HEK293 (cell line): ENCODE measurements around the gene SPATA1.

Experiments
- CTCF ChIA-PET: fragments of 350-600 bp; formaldehyde crosslinking; extraction: SDS; loops from one replicate; lab custom pipeline; 2021; ENCODE audit warnings: antibody characterized with exemption; lab: Yijun Ruan, JAX
- POLR2A ChIA-PET: fragments of 300-600 bp; formaldehyde crosslinking; extraction: SDS; loops from one replicate; lab custom pipeline; 2020; ENCODE audit warnings: antibody characterized with exemption, inconsistent platforms; lab: Yijun Ruan, JAX
- H3K27ac ChIP-seq: fragments of 200-500 bp; sonication (Bioruptor generic); 2 replicates; pipeline ENCODE4 v1.5.1; 2014; ENCODE audit warnings: low read depth, low read length, control low read depth, inconsistent platforms; ENCODE audit errors: extremely low read depth
- H3K36me3 ChIP-seq, 2 experiments: fragments of 200-500 bp in 1 of 2; sonication (Bioruptor generic) in 1 of 2; 1 replicate in 1 of 2; 2 replicates in 1 of 2; pipeline ENCODE4 v1.5.1; 2014 to 2017; ENCODE audit warnings: inconsistent platforms in 2 of 2, low read length in 2 of 2; ENCODE audit not compliant: control insufficient read depth in 2 of 2, insufficient read depth in 1 of 2
- H3K4me1 ChIP-seq: fragments of 200-500 bp; sonication (Bioruptor generic); 2 replicates; pipeline ENCODE4 v1.5.1; 2014; ENCODE audit warnings: mild to moderate bottlenecking, low read length, inconsistent platforms; ENCODE audit not compliant: control insufficient read depth, insufficient read depth
- H3K4me3 ChIP-seq: 2 replicates; pipeline ENCODE4 v1.5.1; 2011; ENCODE audit warnings: low read depth, mild to moderate bottlenecking, control low read depth, low read length, moderate library complexity
- H3K9me3 ChIP-seq: fragments of 200-500 bp; sonication (Bioruptor generic); 2 replicates; pipeline ENCODE4 v1.5.1; 2014; ENCODE audit warnings: low read depth, low read length, inconsistent platforms; ENCODE audit not compliant: control insufficient read depth, insufficient read depth
- ELK4 ChIP-seq: IDR thresholded peaks from 2 replicates; pipeline ENCODE4 v1.6.1; 2011; ENCODE audit warnings: mild to moderate bottlenecking, low read depth, low read length, borderline replicate concordance
- FEZF1 ChIP-seq: fragments of 450-650 bp; formaldehyde crosslinking; IDR thresholded peaks from 2 replicates; pipeline ENCODE4 v1.5.1; 2016; ENCODE audit warnings: missing biosample characterization, missing genetic modification characterization
- REST ChIP-seq: fragments of 450-650 bp; formaldehyde crosslinking; IDR thresholded peaks from 2 replicates; pipeline ENCODE4 v1.5.1; 2016; ENCODE audit warnings: missing biosample characterization, missing genetic modification characterization
- SCRT2 ChIP-seq: fragments of 450-650 bp; formaldehyde crosslinking; IDR thresholded peaks from 2 replicates; pipeline ENCODE4 v1.5.1; 2016; ENCODE audit warnings: missing biosample characterization, missing genetic modification characterization
- ZBTB1 ChIP-seq: fragments of 450-650 bp; formaldehyde crosslinking; IDR thresholded peaks from 2 replicates; pipeline ENCODE4 v1.5.1; 2016; ENCODE audit warnings: missing biosample characterization, missing genetic modification characterization
- ZBTB8A ChIP-seq: fragments of 450-650 bp; formaldehyde crosslinking; IDR thresholded peaks from 2 replicates; pipeline ENCODE4 v1.5.1; 2016; ENCODE audit warnings: missing biosample characterization, missing genetic modification characterization
- ZFP3 ChIP-seq: fragments of 450-650 bp; formaldehyde crosslinking; IDR thresholded peaks from 2 replicates; pipeline ENCODE4 v1.5.1; 2016; ENCODE audit warnings: low read depth, missing biosample characterization, missing genetic modification characterization
- ZNF148 ChIP-seq: fragments of 450-650 bp; formaldehyde crosslinking; IDR thresholded peaks from 2 replicates; pipeline ENCODE4 v1.5.0; 2017; ENCODE audit warnings: missing biosample characterization, missing genetic modification characterization, borderline replicate concordance
- ZNF184 ChIP-seq: fragments of 450-650 bp; IDR thresholded peaks from 2 replicates; pipeline ENCODE4 v1.5.1; 2018; ENCODE audit warnings: missing biosample characterization, mild to moderate bottlenecking, missing genetic modification characterization
- ZNF274 ChIP-seq, 2 experiments: fragments of 200-500 bp in 1 of 2; fragments of 450-650 bp in 1 of 2; sonication (Bioruptor generic) in 1 of 2; formaldehyde crosslinking in 1 of 2; IDR thresholded peaks; 2 replicates each; pipeline versions ENCODE4 v1.5.1 to v1.6.1; 2014 to 2016; ENCODE audit warnings: borderline replicate concordance in 1 of 2, inconsistent platforms in 1 of 2, low read length in 1 of 2, missing biosample characterization in 1 of 2, missing genetic modification characterization in 1 of 2
- ZNF302 ChIP-seq: fragments of 450-650 bp; formaldehyde crosslinking; IDR thresholded peaks from 2 replicates; pipeline ENCODE4 v1.5.1; 2016; ENCODE audit warnings: missing biosample characterization, missing genetic modification characterization, low read depth
- ZNF341 ChIP-seq: fragments of 450-650 bp; formaldehyde crosslinking; IDR thresholded peaks from 2 replicates; pipeline ENCODE4; 2016; ENCODE audit warnings: low read depth, missing biosample characterization, missing genetic modification characterization
- ZNF37A ChIP-seq: fragments of 450-650 bp; IDR thresholded peaks from 2 replicates; pipeline ENCODE4 v1.5.1; 2018; ENCODE audit warnings: missing biosample characterization, missing genetic modification characterization
- ZNF433 ChIP-seq: fragments of 450-650 bp; formaldehyde crosslinking; IDR thresholded peaks from 2 replicates; pipeline ENCODE4 v1.5.1; 2016; ENCODE audit warnings: missing biosample characterization, missing genetic modification characterization, low read depth
- ZNF473 ChIP-seq: fragments of 450-650 bp; formaldehyde crosslinking; IDR thresholded peaks from 2 replicates; pipeline ENCODE4 v1.5.1; 2017; ENCODE audit warnings: missing biosample characterization, missing genetic modification characterization
- ZNF513 ChIP-seq: fragments of 450-650 bp; IDR thresholded peaks from 2 replicates; pipeline ENCODE4 v1.5.1; 2018; ENCODE audit warnings: missing biosample characterization, missing genetic modification characterization
- ZNF549 ChIP-seq: fragments of 450-650 bp; IDR thresholded peaks from 2 replicates; pipeline ENCODE4 v1.5.1; 2018; ENCODE audit warnings: missing biosample characterization, missing genetic modification characterization, mild to moderate bottlenecking, inconsistent platforms, moderate library complexity
- ZNF558 ChIP-seq: fragments of 450-650 bp; formaldehyde crosslinking; IDR thresholded peaks from 2 replicates; pipeline ENCODE4 v1.5.1; 2016; ENCODE audit warnings: missing biosample characterization, missing genetic modification characterization
- ZNF621 ChIP-seq: fragments of 450-650 bp; formaldehyde crosslinking; IDR thresholded peaks from 2 replicates; pipeline ENCODE4 v1.5.1; 2017; ENCODE audit warnings: missing biosample characterization, missing genetic modification characterization
- ZNF660 ChIP-seq: fragments of 450-650 bp; IDR thresholded peaks from 2 replicates; pipeline ENCODE4 v1.5.1; 2018; ENCODE audit warnings: missing biosample characterization, mild to moderate bottlenecking, missing genetic modification characterization
- ZNF76 ChIP-seq: fragments of 450-650 bp; formaldehyde crosslinking; IDR thresholded peaks from 2 replicates; pipeline ENCODE4; 2016; ENCODE audit warnings: low read depth, missing biosample characterization, missing genetic modification characterization, borderline replicate concordance
- ZNF830 ChIP-seq: fragments of 450-650 bp; IDR thresholded peaks from 2 replicates; pipeline ENCODE4 v1.5.0; 2018; ENCODE audit warnings: missing biosample characterization, missing genetic modification characterization, low read depth, mild to moderate bottlenecking, moderate library complexity
- ZSCAN4 ChIP-seq: fragments of 450-650 bp; formaldehyde crosslinking; IDR thresholded peaks from 2 replicates; pipeline ENCODE4 v1.5.1; 2017; ENCODE audit warnings: missing biosample characterization, missing genetic modification characterization

SPATA1 gene

GRCh38 chr1:84584126-84584525, 77.9 kb downstream of the SPATA1 start:
- Histone ChIP-seq H3K36me3 (no peaks in the 10 kb centered on the region), H3K4me1 (no peaks in the 10 kb centered on the region), H3K9me3 (no peaks in the 10 kb centered on the region), H3K27ac (no peak overlapping the region), H3K4me3 (no peak overlapping the region)
- CTCF ChIA-PET: no interaction called here
- POLR2A ChIA-PET: no interaction called here
- TF ChIP-seq REST (tag by site-specific recombination) (no peak), FEZF1 (tag by site-specific recombination) (no peak), ZNF76 (tag by site-specific recombination) (no peak), ZBTB8A (no peak), ZBTB1 (no peak), ZNF558 (tag by site-specific recombination) (no peak)

- Histone ChIP-seq H3K4me1 (no peaks in the 10 kb centered on the region), H3K36me3 (no peaks in the 10 kb centered on the region), H3K4me3 (no peak overlapping the region), H3K9me3 (no peaks in the 10 kb centered on the region), H3K27ac (no peak overlapping the region)
- POLR2A ChIA-PET: interaction anchor here (1.2 kb wide), 1 partner anchor 12 kb away, joined by 5 read pairs; the partner anchor contains the start of gene CTBS
- no peak for TF ChIP-seq ZNF660 (tag by site-specific recombination)
- no peak for TF ChIP-seq ZNF549 (tag by site-specific recombination)
- TF ChIP-seq ZNF302 (tag by site-specific recombination): no peak
- no peak for TF ChIP-seq ZFP3
- no peak for TF ChIP-seq ZNF621 (tag by site-specific recombination)
- TF ChIP-seq ZSCAN4 (tag by site-specific recombination): no peak
- TF ChIP-seq ZNF473 (tag by site-specific recombination): no peak
- CTCF ChIA-PET: interaction anchor here (0.6 to 0.7 kb wide), 2 partner anchors 9 to 288 kb away, joined by 3 read pairs; no protein-coding TSS in a partner anchor
Measured at GRCh38 chr1:84585803-84586202, 79.6 kb downstream of the SPATA1 start.

- Histone ChIP-seq H3K27ac (no peak overlapping the region), H3K4me1 (no peaks in the 10 kb centered on the region), H3K9me3 (no peaks in the 10 kb centered on the region), H3K36me3 (no peaks in the 10 kb centered on the region), H3K4me3 (no peak overlapping the region)
- ChIA-PET CTCF (interaction anchor here (0.6 to 0.9 kb wide), 2 partner anchors 55 to 145 kb away, joined by 3 to 5 read pairs; no protein-coding TSS in a partner anchor), POLR2A (no interaction called here)
- TF ChIP-seq ZNF341 (no peak), ZNF830 (tag by site-specific recombination) (no peak), ZNF148 (tag by site-specific recombination) (no peak), ZNF37A (no peak), SCRT2 (tag by site-specific recombination) (no peak), ZNF513 (no peak), ZNF184 (no peak), ZNF433 (no peak), ELK4 (no peak), ZNF274 (IDR thresholded peaks at IDR 0.05; ENCODE audit: low read length) (no peak), ZNF274 (tag by site-specific recombination; IDR thresholded peaks at IDR 0.05; ENCODE audit: borderline replicate concordance) (no peak)
Measured at GRCh38 chr1:84587099-84587498, 80.9 kb downstream of the SPATA1 start.
